Medulla oblongata (tissue), 1 donor: ENCODE results near the gene ST3GAL3.

Source experiments
- DNase-seq: peaks from one replicate; pipeline ENCODE4 v3.0.0-alpha.2; 2015; ENCODE audit errors: extremely low spot score

The ST3GAL3 gene

DNA sequence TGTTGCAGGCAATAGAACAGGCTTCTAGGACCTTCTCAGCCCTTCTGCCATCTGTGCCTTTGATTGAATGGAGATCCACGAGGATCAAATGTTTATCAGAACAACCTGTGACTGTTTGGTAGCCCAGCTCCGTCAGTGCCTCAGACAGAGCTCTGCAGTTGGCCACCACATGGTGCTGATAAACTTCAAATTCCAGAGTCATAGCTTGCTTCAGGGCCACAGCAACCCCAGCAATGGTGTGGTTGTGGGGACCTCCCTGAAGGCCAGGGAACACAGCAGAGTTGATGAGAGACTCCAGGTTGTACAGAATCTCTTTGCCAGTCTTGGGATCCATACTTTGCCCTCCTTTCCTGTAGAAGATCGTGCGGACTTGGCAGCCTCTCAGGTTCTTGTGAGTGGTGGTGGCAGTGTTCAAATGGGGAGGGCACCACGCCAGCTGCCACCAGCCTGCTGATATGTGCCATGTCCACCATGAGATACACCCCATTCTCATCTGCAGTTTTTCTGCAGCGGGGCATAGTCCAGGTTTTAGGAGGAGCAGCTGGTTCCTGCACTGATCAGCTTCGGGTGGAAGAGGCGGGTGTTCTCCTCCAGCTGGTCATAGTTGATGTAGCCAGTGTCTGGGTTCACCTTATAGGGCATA, 143.4 kb downstream of the ST3GAL3 start:
- no peak for DNase-seq

GRCh38 chr1:43851561-43852338, 144.4 kb downstream of the ST3GAL3 start:
- DNase-seq = no peak

DNA sequence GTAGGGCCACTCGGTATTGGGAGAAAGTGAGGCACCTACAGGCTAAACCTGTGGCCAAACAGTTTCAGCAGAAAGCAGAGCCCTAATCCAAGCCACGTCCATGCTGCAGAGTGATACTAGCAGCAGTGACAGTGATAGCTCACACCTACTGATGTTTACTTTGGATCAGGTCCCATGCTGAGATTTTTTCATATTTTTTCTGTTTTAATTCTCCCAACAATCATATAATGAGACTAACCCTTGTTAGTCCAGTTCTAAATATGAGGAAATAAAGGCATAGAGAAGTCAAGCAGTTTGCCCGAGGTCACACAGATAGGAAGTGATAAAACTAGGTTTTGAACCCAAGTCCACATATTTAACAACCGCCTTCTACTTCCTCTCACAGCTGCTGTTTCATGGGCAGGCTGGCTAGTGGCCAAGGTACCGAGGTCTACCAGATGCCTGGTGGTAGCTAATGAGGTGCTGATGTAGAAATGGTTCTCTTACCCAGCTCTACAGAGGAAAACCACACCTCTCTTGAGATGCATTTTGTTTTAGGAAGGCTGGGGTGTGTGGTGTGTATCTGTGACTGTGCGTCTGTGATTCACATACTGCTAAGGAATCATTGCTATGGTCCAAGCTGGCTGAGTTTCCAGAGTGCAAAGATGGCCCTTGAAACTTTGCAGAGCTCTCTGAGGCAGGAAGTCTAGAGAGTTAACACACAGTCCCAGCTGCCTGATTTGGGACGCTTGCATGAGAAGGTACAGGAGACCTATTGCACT, 146.0 kb downstream of the ST3GAL3 start:
- DNase-seq = peak; percentile 37

DNA sequence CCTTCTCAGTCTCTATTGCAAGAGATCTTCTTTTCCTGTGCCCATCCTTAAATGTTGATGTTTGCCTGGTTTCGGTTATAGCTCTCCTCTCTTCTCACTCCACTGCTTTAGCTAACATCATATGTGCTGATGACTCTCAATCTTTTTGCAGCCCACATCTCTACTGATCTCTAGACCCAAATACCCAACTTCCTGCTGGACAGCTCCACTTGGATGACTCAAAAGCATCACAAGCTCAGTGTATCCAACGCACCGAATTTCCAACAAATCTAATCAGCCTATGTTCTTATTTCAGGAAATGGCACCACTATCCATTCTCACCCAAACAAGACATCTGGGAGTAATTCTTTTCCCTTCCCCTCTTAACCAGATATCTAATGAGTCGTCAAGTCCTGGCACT, 147.1 kb downstream of the ST3GAL3 start:
- no peak for DNase-seq

GRCh38 chr1:43856188-43856587, 148.9 kb downstream of the ST3GAL3 start:
- no peak for DNase-seq

DNA sequence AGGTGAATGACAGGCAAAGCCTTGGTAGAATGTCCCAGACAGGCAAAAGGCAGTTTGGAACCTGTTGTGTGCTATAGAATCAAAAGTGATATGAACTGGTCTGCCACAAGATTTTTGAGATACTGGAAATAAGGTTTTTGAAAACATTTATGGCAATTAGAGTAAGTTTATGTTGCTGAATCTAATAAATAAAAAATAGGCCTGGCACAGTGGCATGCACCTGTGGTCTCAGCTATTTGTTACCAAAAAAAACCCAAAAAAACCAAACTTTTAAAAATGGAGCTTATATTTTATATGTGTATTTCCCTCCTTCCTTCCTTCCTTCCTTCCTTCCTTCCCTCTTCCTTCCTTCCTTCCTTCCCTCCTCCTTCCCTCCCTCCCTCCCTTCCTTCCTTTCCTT, 149.8 kb downstream of the ST3GAL3 start:
- no peak for DNase-seq

DNA sequence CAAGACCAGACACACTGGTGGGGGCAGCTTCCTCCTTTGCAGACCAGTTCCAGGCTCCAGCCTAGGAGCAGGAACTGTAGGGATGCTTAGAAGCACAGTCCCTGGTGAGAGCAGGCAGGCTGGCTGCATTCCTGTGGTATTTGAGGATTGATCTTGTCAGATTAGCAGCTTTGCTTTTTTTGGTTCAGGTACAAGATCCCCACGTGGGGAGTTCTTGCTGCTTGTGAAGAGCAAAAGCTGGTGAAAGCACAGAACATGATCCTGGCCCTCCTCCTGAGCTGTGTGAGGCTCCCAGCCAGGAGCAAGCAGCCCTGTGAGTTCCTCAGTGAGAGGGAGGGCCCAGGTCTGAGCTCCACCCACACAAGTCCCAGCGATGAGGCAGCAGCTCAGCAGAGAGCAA, 151.0 kb downstream of the ST3GAL3 start:
- DNase-seq = peak; percentile 43

DNA sequence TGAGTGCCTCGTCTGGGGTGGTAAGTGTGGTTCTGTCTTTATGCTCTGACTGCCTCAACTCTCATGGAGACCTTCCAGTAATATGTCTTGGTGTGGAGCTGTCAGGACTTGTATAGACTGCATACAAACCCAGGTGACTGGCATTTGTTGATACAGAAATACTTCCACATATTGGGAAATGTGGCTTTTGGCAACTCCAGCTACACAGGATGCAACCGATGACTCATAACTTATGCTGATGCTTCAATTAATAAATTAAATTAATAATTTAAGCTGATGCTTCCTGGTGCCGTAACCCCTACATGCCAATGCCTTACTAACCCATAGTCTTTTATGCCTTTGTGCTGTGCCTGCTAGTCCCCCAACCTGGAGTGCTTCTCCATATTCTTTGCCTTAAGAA, 154.0 kb downstream of the ST3GAL3 start:
- DNase-seq = no peak

DNA sequence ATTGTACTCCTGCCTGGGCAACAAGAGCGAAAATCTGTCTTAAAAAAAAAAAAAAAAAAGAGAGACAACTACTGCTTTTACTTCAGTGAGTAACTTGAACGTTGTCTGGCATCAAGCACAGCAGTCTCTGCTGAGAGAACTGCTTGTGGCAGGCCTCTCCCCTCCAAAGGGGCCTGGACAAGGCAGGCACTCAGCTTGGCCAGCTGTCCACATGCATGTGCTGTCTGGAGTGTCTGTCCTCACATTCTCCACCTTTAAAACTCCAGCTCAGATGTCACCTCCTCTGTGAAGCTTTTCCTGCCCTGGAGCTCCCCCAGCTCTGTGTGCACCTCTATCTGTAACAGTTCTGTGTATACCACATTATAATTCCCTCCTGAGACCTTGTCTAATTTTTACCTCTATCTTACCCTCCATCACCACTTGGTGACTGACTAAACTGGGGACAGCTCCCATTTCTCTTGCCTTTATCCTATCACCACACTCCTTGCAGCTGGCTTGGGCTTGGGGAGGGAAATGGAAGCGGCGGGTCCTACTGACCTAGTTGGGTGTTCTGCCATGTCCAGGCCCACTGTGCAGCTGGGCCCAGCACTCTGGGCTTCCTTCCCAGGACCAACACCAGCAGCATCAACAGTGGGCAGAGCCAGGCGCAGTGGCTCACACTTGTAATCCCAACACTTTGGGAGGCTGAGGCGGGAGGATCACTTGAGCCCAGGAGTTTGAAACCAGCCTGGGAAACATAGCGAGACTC, 154.8 kb downstream of the ST3GAL3 start:
- no peak for DNase-seq

GRCh38 chr1:43864111-43865045, 157.0 kb downstream of the ST3GAL3 start:
- no peak for DNase-seq

DNA sequence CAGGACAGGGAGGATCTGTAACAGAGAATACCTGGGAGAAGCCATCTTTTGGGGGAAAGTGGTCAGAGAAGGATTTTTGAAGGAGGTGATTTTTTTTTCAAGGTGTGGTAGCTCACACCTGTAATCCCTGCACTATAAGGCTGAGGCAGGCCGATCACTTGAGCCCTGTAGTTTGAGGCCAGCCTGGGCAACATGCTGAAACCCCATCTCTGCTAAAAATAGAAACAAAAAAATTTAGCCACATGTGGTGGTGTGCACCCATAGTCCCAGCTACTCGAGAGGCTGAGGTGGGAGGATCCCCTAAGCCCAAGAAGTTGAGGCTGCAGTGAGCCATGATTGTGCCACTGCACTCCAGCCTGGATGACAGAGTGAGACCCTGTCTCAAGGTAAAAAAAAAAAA, 158.9 kb downstream of the ST3GAL3 start:
- no peak for DNase-seq

- DNase-seq = no peak
Observed at GRCh38 chr1:43867976-43868740, 160.8 kb downstream of the ST3GAL3 start.

DNA sequence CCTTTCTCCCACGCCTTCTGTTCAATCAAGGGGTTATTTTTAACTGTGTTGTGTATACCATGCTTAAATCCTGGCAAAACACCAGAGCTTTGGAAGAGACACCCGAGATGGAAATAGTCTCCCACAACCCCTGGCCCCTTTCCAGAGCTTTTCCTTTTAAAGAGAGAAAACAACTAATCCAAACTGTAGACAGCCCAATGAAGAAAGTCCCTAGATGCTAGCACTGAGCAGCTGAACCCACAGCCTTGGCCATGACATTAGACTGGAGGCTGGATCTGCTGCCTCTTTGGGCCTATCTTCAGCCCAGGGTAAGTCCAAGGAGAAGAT, 161.4 kb downstream of the ST3GAL3 start:
- DNase-seq = no peak

DNA sequence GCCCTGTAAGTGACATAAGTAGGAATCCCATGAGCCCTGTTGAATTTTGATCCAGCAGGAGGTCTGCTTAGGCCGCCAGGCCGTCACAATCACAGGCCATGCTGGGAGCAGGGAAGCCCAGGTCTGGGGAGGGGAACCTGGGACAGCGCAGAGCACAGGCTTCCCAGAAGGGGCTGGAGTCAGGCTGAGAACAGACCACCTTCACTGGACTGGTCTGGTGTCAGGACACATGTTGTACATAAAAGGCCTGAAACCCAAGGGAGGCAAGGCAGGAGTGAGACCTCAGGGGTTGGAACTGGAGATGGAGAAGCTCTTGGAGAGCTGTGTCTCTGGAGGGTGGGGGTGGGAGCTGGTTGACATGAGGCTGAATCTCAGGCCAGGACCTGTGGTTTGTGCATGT, 163.0 kb downstream of the ST3GAL3 start:
- no peak for DNase-seq

GRCh38 chr1:43871181-43871910, 164.0 kb downstream of the ST3GAL3 start:
- no peak for DNase-seq

- DNase-seq = no peak
Observed at GRCh38 chr1:43872280-43872679, 164.9 kb downstream of the ST3GAL3 start.

DNA sequence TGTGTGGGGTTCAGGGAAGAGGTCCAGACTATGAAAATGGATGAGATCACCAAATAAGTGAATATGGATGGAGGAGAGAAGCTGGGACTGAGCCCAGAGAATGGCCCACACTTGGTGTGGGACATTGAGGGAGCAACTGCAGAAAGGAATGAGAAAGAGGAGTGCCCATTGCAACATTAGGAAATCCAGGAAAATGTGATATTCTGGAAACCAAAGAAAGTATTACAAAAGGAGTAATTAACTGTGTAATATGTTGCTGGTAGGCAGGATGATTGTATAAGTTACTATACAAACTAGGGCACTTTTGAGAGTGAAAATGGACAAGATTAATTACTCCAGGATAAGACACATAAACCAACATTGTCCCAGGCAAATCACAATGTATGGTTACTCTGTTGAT, 166.5 kb downstream of the ST3GAL3 start:
- DNase-seq = no peak

DNA sequence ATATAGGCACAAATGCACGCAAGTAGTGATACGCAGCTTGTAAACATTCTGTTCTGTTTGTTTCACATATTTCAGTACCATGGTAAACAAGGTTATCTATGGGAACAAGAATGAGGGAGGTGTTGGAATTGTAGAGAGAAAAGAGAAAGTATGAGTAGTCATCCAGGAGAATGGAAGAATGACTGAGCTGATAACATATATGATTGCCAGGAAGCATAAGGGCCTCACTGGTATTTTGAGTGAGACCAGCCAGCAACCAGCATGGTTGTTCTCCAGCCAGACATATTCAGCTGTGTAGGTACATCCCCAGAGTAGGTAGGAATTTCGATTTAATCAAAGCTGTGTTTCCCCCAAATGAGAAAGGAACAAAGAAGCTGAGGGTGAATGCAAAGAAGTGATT, 167.4 kb downstream of the ST3GAL3 start:
- DNase-seq = no peak

- DNase-seq = no peak
Observed at GRCh38 chr1:43875331-43875730, 168.0 kb downstream of the ST3GAL3 start.

GRCh38 chr1:43877101-43877500, 169.8 kb downstream of the ST3GAL3 start:
- no peak for DNase-seq
